NCI-H2107 treated with DMSO at 0.1 percent for 48 hours (cell line): ENCODE measurements around the gene RPS28.

Experiments used
- DNase-seq: peaks from one replicate; lab custom pipeline; 2025; ENCODE audit not compliant: unreplicated experiment; lab: John Stamatoyannopoulos, UW

RPS28 gene

DNA sequence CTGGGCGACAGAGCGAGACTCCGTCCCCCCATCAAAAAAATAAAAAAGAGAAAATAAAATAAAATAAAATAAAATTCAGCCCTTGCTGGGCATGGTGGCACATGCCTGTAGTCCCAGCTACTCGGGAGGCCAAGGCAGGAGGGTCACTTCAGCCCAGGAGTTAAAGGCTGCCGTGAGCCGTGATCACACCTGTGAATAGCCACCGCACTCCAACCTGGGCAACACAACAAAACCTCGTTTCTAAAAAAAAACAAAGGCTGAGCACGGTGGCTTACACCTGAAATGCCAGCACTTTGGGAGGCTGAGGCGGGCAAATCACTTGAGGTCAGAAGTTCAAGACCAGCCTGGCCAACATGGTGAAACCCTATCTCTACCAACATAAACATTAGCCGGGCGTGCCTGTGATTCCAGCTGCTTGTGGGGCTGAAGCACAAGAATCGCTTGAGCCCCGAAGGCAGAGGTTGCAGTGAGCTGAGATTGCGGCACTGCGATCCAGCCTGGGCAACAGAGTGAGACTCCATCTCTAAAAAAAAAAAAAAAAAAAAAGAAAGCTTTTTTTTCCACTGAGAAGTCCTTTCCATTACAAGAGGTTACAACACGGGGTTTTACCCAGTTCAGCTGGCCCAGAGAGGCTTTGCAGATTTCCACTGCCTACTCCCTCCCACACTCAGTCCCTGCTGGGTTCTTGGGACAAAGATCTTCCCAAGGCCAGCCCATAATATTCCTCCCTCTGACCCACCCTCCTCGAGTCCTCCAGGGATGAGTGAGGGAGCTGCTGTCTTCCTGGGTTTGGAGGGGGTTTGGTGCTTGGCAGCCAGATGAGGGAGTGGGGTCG is 49.1 kb downstream of the RPS28 start:
- DNase-seq = no peak

DNA sequence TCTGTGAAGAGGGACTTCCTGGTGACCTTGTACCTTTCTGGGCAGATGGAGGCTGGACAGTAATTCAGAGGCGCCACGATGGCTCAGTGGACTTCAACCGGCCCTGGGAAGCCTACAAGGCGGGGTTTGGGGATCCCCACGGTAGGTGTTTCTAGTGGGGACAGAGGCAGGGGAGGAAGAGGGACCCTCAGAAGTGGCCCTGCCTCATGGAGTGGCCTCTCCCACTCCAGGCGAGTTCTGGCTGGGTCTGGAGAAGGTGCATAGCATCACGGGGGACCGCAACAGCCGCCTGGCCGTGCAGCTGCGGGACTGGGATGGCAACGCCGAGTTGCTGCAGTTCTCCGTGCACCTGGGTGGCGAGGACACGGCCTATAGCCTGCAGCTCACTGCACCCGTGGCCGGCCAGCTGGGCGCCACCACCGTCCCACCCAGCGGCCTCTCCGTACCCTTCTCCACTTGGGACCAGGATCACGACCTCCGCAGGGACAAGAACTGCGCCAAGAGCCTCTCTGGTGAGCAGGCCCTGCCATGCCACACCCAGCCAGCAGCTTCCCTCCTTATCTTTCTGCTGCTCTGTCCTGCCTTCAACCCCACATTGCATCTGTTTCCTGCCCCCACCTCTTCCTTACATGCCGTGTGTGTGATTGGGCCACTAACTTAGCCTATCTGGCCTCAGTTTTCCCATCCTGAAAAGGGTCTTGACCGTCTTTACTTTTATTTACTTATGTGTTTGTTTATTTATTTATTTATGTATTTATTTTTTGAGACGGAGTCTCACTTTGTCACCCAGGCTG is 49.9 kb downstream of the RPS28 start:
- no peak for DNase-seq
